HepG2 (cell line): Measurements from ENCODE around the gene S100A11. TPM values are rescaled to one million over a fixed set of nuclear protein-coding genes. Genes with fewer than 3 reads are reported as not detected.

Experiments used
- ATAC-seq: fragments of 200-7000 bp; cut with Tn5 transposase; 3 replicates; pipeline ENCODE4 v1.9.1; 2020; ENCODE audit warnings: mild to moderate bottlenecking, moderate library complexity
- BruUV-seq: library from RNA; stranded (reverse); fragments of 400-500 nt; replicated peaks from 2 replicates; lab custom pipeline; 2021; lab: Mats Ljungman, UMichigan
- CTCF ChIA-PET: fragments of 300-600 bp; formaldehyde crosslinking; extraction: SDS; loops from one replicate; lab custom pipeline; 2021; ENCODE audit warnings: low total read pairs, inconsistent platforms, low intra/inter-chr PET ratio; lab: Yijun Ruan, JAX
- POLR2A ChIA-PET: fragments of 350-600 bp; sonication (Branson Sonifier 250); formaldehyde crosslinking; loops from one replicate; lab custom pipeline; 2020; ENCODE audit warnings: antibody characterized with exemption, inconsistent platforms; lab: Yijun Ruan, JAX
- DNase-seq: peaks from one replicate; pipeline ENCODE4 v3.0.0-alpha.2; 2015; ENCODE audit warnings: low spot score
- FAIRE-seq: peaks from 3 replicates; lab custom pipeline; 2011; peaks lifted over from hg19 to GRCh38; lab: Jason Lieb, UNC
- H2AFZ ChIP-seq: one replicate; pipeline ENCODE4 v1.6.1; 2011; ENCODE audit warnings: low read length, inconsistent platforms
- H3K27ac ChIP-seq: fragments of 300-600 bp; 3 replicates; pipeline ENCODE4 v1.8.0; 2011; ENCODE audit warnings: mixed run types, mild to moderate bottlenecking, mixed read lengths, low read length, inconsistent platforms; ENCODE audit not compliant: insufficient read depth; ENCODE audit errors: extremely low read length
- H3K27me3 ChIP-seq, 2 experiments: fragments of 200-600 bp in 1 of 2; 2 replicates in 1 of 2; 3 replicates in 1 of 2; pipeline versions ENCODE4 v1.6.0 to v1.8.0; 2011; ENCODE audit warnings: low read length in 2 of 2, mild to moderate bottlenecking in 2 of 2, moderate library complexity in 2 of 2, inconsistent platforms in 1 of 2; ENCODE audit not compliant: insufficient read depth in 2 of 2, control insufficient read depth in 1 of 2
- H3K36me3 ChIP-seq, 2 experiments: fragments of 200-600 bp in 1 of 2; replicated peaks in 1 of 2; 2 replicates in 1 of 2; 3 replicates in 1 of 2; pipeline versions ENCODE4 v1.5.1 to v1.8.0; 2011; ENCODE audit warnings: low read length in 2 of 2, inconsistent platforms in 1 of 2; ENCODE audit not compliant: insufficient read depth in 2 of 2, control insufficient read depth in 1 of 2
- H3K4me1 ChIP-seq: 2 replicates; pipeline ENCODE4 v1.5.1; 2012; ENCODE audit warnings: low read length, inconsistent platforms; ENCODE audit not compliant: insufficient read depth
- H3K4me2 ChIP-seq: 2 replicates; pipeline ENCODE4 v1.6.0; 2011; ENCODE audit warnings: low read depth, low read length, inconsistent platforms
- H3K4me3 ChIP-seq, 3 experiments: fragments of 200-600 bp in 1 of 3; sonication (generic), shearing (Covaris generic) in 1 of 3; replicated peaks in 1 of 3; 2 replicates each; pipeline ENCODE4 v1.5.1; 2011 to 2016; ENCODE audit warnings: low read length in 3 of 3, inconsistent platforms in 2 of 3, low read depth in 2 of 3, mild to moderate bottlenecking in 2 of 3, control low read depth in 1 of 3, mixed read lengths in 1 of 3; ENCODE audit not compliant: insufficient read depth in 1 of 3
- H3K79me2 ChIP-seq: one replicate; pipeline ENCODE4 v1.6.1; 2011; ENCODE audit warnings: low read length, inconsistent platforms; ENCODE audit not compliant: insufficient read depth
- H3K9ac ChIP-seq: 2 replicates; pipeline ENCODE4 v1.6.0; 2011; ENCODE audit warnings: mild to moderate bottlenecking, low read depth, low read length, inconsistent platforms; ENCODE audit not compliant: insufficient read depth
- H3K9me3 ChIP-seq: 2 replicates; pipeline ENCODE4 v1.5.1; 2012; ENCODE audit warnings: mild to moderate bottlenecking, low read length
- H4K20me1 ChIP-seq: 2 replicates; pipeline ENCODE4 v1.6.0; 2011; ENCODE audit warnings: inconsistent platforms, mild to moderate bottlenecking, low read length, moderate library complexity; ENCODE audit not compliant: insufficient read depth
- ATM ChIP-seq: fragments of 450-650 bp; IDR thresholded peaks from 2 replicates; pipeline ENCODE4 v1.7.1; 2017; ENCODE audit warnings: mild to moderate bottlenecking, borderline replicate concordance
- BATF2 ChIP-seq: sonication (generic); formaldehyde crosslinking; IDR thresholded peaks from 2 replicates; pipeline ENCODE4 v1.8.0; 2022; ENCODE audit warnings: mild to moderate bottlenecking, missing genetic modification reagents, moderate library complexity
- JDP2 ChIP-seq: sonication (generic); formaldehyde crosslinking; IDR thresholded peaks from 2 replicates; pipeline ENCODE4 v1.8.1; 2022; ENCODE audit warnings: missing genetic modification reagents, borderline replicate concordance
- NBN ChIP-seq: fragments of 450-650 bp; conservative IDR thresholded peaks from 2 replicates; pipeline ENCODE4 v1.6.1; 2017
- SNAPC4 ChIP-seq: sonication (generic); formaldehyde crosslinking; IDR thresholded peaks from 2 replicates; pipeline ENCODE4 v1.4.0; 2020; ENCODE audit warnings: mild to moderate bottlenecking, missing genetic modification reagents
- ZFP62 ChIP-seq: sonication (generic); formaldehyde crosslinking; IDR thresholded peaks from 2 replicates; pipeline ENCODE4 v1.4.0; 2020; ENCODE audit warnings: missing genetic modification reagents
- ZMYM3 ChIP-seq: sonication (generic); formaldehyde crosslinking; IDR thresholded peaks from 2 replicates; pipeline ENCODE4 v1.5.1; 2020; ENCODE audit warnings: mild to moderate bottlenecking, missing genetic modification reagents
- ZNF281 ChIP-seq: sonication (generic); formaldehyde crosslinking; IDR thresholded peaks from 2 replicates; pipeline ENCODE4 v1.4.0; 2020; ENCODE audit warnings: missing genetic modification reagents, borderline replicate concordance
- ZNF362 ChIP-seq: sonication (generic); formaldehyde crosslinking; IDR thresholded peaks from 2 replicates; pipeline ENCODE4 v1.4.0; 2020; ENCODE audit warnings: missing genetic modification reagents, mild to moderate bottlenecking, borderline replicate concordance
- ZNF510 ChIP-seq: sonication (generic); formaldehyde crosslinking; IDR thresholded peaks from 2 replicates; pipeline ENCODE4 v1.4.0; 2020; ENCODE audit warnings: low read depth, mild to moderate bottlenecking, missing genetic modification reagents
- ZNF558 ChIP-seq: sonication (generic); formaldehyde crosslinking; IDR thresholded peaks from 2 replicates; pipeline ENCODE4 v1.9.0; 2022; ENCODE audit warnings: mild to moderate bottlenecking, missing genetic modification reagents, borderline replicate concordance
- ZNF710 ChIP-seq: sonication (generic); formaldehyde crosslinking; IDR thresholded peaks from 2 replicates; pipeline ENCODE4 v1.5.0; 2020; ENCODE audit warnings: mild to moderate bottlenecking, missing genetic modification reagents, borderline replicate concordance
- WGBS: methylation state at CpG from one replicate; pipeline ENCODE4 v1.1.6; 2017; ENCODE audit warnings: low lambda C conversion rate; 5-methylcytosine and 5-hydroxymethylcytosine counted together
- in situ Hi-C: cut with HindIII; loops from 2 replicates; pipeline ENCODE4 v1.10.0; 2017; ENCODE audit warnings: low pct_unique_long_range_greater_than_20kb; ENCODE audit not compliant: extremely low pct_ligation_motif_present
- intact Hi-C: fragments of 100-400 bp; cut with micrococcal nuclease; formaldehyde crosslinking; loops from one replicate; pipeline ENCODE4 v1.10.0; 2022; ENCODE audit not compliant: unreplicated experiment
- polyA plus RNA-seq, 8 experiments: library from polyadenylated mRNA; depleted of rRNA in 3 of 8; stranded (reverse) in 7 of 8; unstranded in 1 of 8; fragments of >200 nt; fragmentation: Illumina TruSeq in 4 of 8; extraction: Trizol in 4 of 8; gene quantifications; 2 replicates each; pipeline versions ENCODE4 v1.2.1 to v1.2.3, GENCODE V29; 2011 to 2016; ENCODE audit warnings: low read depth in 4 of 8, missing spikeins in 1 of 8, mixed read lengths in 1 of 8; ENCODE audit not compliant: insufficient read depth in 1 of 8
- total RNA-seq, 5 experiments: library from RNA; depleted of rRNA; stranded (reverse); fragments of >200 nt; fragmentation: Illumina TruSeq; extraction: Trizol; gene quantifications; 2 replicates each; pipeline ENCODE4 v1.2.3, GENCODE V29; 2016; ENCODE audit warnings: low read depth in 1 of 5

S100A11 gene
- total and polyA plus RNA-seq, 2 of the 13 experiments (the other 11 are each of a cell fraction or from before 2014, with no cell fraction given): 6.6 to 34.4 TPM

- no peaks in the 10 kb centered on the region for H3K36me3 ChIP-seq
- whole genome bisulfite sequencing: 0% methylated on average over 1 of the region's 1 CpG
- no peak overlapping the region for H2AFZ ChIP-seq
- H3K27me3 ChIP-seq: peaks cover 0 to 3% of the 10 kb centered on the region in 2 experiments; a peak in 2 of 5 replicates
- no peak overlapping the region for H3K4me2 ChIP-seq
- FAIRE-seq (no peak), ATAC-seq (no peak), DNase-seq (no peak)
- H3K27ac ChIP-seq: no peak overlapping the region
- H3K9ac ChIP-seq: no peak overlapping the region
- BruUV-seq: no TSS peak
- intact Hi-C loops (no loop called here), in situ Hi-C loops (no loop called here)
- no peak for TF ChIP-seq ATM
- no peak for TF ChIP-seq ZNF281 (CRISPR knock-in tag)
- no peak for TF ChIP-seq NBN
- no peak for TF ChIP-seq JDP2 (CRISPR knock-in tag)
- no peak for TF ChIP-seq ZNF362 (CRISPR knock-in tag)
- TF ChIP-seq ZNF558 (CRISPR knock-in tag): no peak
- TF ChIP-seq ZNF510 (CRISPR knock-in tag): no peak
- TF ChIP-seq ZMYM3 (CRISPR knock-in tag): no peak
- no peak for TF ChIP-seq BATF2 (CRISPR knock-in tag)
- no peak for TF ChIP-seq ZNF710 (CRISPR knock-in tag)
- TF ChIP-seq ZFP62: no peak
- TF ChIP-seq SNAPC4: no peak
- no peaks in the 10 kb centered on the region for H4K20me1 ChIP-seq
- H3K4me1 ChIP-seq: 0 out of 2 replicates have a peak, but pooled peaks cover 5% of the 10 kb centered on the region
- H3K9me3 ChIP-seq: no peaks in the 10 kb centered on the region
- ChIA-PET POLR2A (no interaction called here), CTCF (no interaction called here)
- no peaks in the 10 kb centered on the region for H3K79me2 ChIP-seq
- no peak overlapping the region for H3K4me3 ChIP-seq
These were observed 27.1 kb downstream of the S100A11 start for GRCh38 chr1:152009691-152010090.
